K562 (cell line): ENCODE measurements around the gene SDR39U1. TPM values are rescaled to one million over a fixed set of nuclear protein-coding genes. Genes with fewer than 3 reads are reported as not detected.

Experiments used
- BCLAF1 ChIP-seq, 2 experiments: fragments of 450-650 bp in 1 of 2; IDR thresholded peaks; 2 replicates each; pipeline ENCODE4 v1.6.1; 2011 to 2017; ENCODE audit warnings: low read depth in 2 of 2, antibody characterized with exemption in 1 of 2, borderline replicate concordance in 1 of 2, low read length in 1 of 2, mild to moderate bottlenecking in 1 of 2, mixed read lengths in 1 of 2; ENCODE audit not compliant: control insufficient read depth in 1 of 2
- ELF2 ChIP-seq: fragments of 250-450 bp; sonication (Bioruptor Pico); IDR thresholded peaks from 2 replicates; pipeline ENCODE4 v1.5.0; 2021; ENCODE audit warnings: mild to moderate bottlenecking
- EP300 ChIP-seq: IDR thresholded peaks from 2 replicates; pipeline ENCODE4 v1.6.1; 2012; ENCODE audit warnings: low read length, improper control_type of control experiment
- FIP1L1 ChIP-seq: fragments of 200-400 bp; formaldehyde crosslinking; IDR thresholded peaks from 2 replicates; pipeline ENCODE4 v1.6.1; 2018; ENCODE audit warnings: mild to moderate bottlenecking, low read depth, low read length; ENCODE audit not compliant: poor library complexity, severe bottlenecking
- HDAC8 ChIP-seq: fragments of 450-650 bp; IDR thresholded peaks from 2 replicates; pipeline ENCODE4 v1.6.1; 2016; ENCODE audit warnings: mild to moderate bottlenecking, missing genetic modification characterization, moderate library complexity, missing compliant biosample characterization
- IFI16 ChIP-seq: fragments of 250-450 bp; sonication (Bioruptor Pico); IDR thresholded peaks from 2 replicates; pipeline ENCODE4 v2.1.2; 2022; ENCODE audit warnings: mild to moderate bottlenecking, inconsistent platforms
- IRF1 ChIP-seq: sonication (generic); formaldehyde crosslinking; IDR thresholded peaks from 2 replicates; pipeline ENCODE4 v1.8.0; 2022; ENCODE audit warnings: missing genetic modification reagents, mild to moderate bottlenecking, borderline replicate concordance
- KHSRP ChIP-seq: fragments of 450-650 bp; IDR thresholded peaks from 2 replicates; pipeline ENCODE4 v1.6.1; 2017
- KLF6 ChIP-seq: fragments of 250-450 bp; sonication (Bioruptor Pico); IDR thresholded peaks from 2 replicates; pipeline ENCODE4 v1.4.0; 2020; ENCODE audit warnings: mild to moderate bottlenecking, moderate library complexity, borderline replicate concordance
- LARP7 ChIP-seq: fragments of 450-650 bp; IDR thresholded peaks from 2 replicates; pipeline ENCODE4 v1.6.1; 2016
- MECOM ChIP-seq: fragments of 250-450 bp; sonication (Bioruptor Pico); IDR thresholded peaks from 2 replicates; pipeline ENCODE4 v1.8.0; 2022; ENCODE audit warnings: inconsistent platforms
- MTA1 ChIP-seq: fragments of 450-650 bp; IDR thresholded peaks from 2 replicates; pipeline ENCODE4 v1.6.1; 2017; ENCODE audit warnings: borderline replicate concordance
- NUFIP1 ChIP-seq: fragments of 450-650 bp; IDR thresholded peaks from 2 replicates; pipeline ENCODE4 v1.6.1; 2018; ENCODE audit not compliant: partially characterized antibody
- POLR2H ChIP-seq: IDR thresholded peaks from 2 replicates; pipeline ENCODE4 v1.6.1; 2016; ENCODE audit warnings: missing genetic modification characterization, low read depth, mild to moderate bottlenecking, control low read depth, missing compliant biosample characterization, moderate library complexity
- RCOR1 ChIP-seq, 2 experiments: IDR thresholded peaks; 2 replicates each; pipeline ENCODE4 v1.6.1; 2012; ENCODE audit warnings: low read depth in 2 of 2, low read length in 2 of 2, borderline replicate concordance in 1 of 2, improper control_type of control experiment in 1 of 2
- RFX1 ChIP-seq: fragments of 450-650 bp; IDR thresholded peaks from 2 replicates; pipeline ENCODE4 v1.6.1; 2016; ENCODE audit warnings: mild to moderate bottlenecking, moderate library complexity
- SP2 ChIP-seq: IDR thresholded peaks from 2 replicates; pipeline ENCODE4 v1.6.1; 2011; ENCODE audit warnings: mild to moderate bottlenecking, low read depth, low read length, moderate library complexity; ENCODE audit not compliant: poor library complexity, severe bottlenecking; ENCODE audit errors: extremely low read depth
- TRIM24 ChIP-seq, 2 experiments: fragments of 450-650 bp; IDR thresholded peaks; 2 replicates each; pipeline ENCODE4 v1.6.1; 2016
- ZNF263 ChIP-seq: sonication (generic); formaldehyde crosslinking; IDR thresholded peaks from 2 replicates; pipeline ENCODE4 v1.8.0; 2022; ENCODE audit warnings: mild to moderate bottlenecking, missing genetic modification reagents, borderline replicate concordance
- polyA plus RNA-seq, 8 experiments: library from polyadenylated mRNA; depleted of rRNA in 4 of 8; stranded (reverse) in 5 of 8; unstranded in 3 of 8; fragments of >200 nt; fragmentation: Nextera tagmentation in 2 of 8; fragmentation: Illumina TruSeq in 1 of 8; extraction: Ambion mirVana in 2 of 8; extraction: Trizol in 1 of 8; gene quantifications; 2 replicates each; pipeline versions ENCODE4 v1.2.1 to v1.2.3, GENCODE V29; 2011 to 2014; ENCODE audit warnings: inconsistent platforms in 1 of 8, missing spikeins in 1 of 8
- total RNA-seq, 7 experiments: library from RNA; depleted of rRNA in 6 of 7; stranded (reverse); fragments of >200 nt in 6 of 7; fragmentation: Illumina TruSeq in 2 of 7; extraction: Trizol in 2 of 7; gene quantifications; 2 replicates each; pipeline versions ENCODE4 v1.2.1 to v1.2.3, GENCODE V29; 2011 to 2021; ENCODE audit warnings: low replicate concordance in 1 of 7
- TF ChIP-seq, protein P1 (sequence below): fragments of 250-450 bp; sonication (Bioruptor Pico); IDR thresholded peaks from 2 replicates; pipeline ENCODE4 v1.8.0; 2022; ENCODE audit warnings: inconsistent platforms
- TF ChIP-seq, protein P2 (sequence below): conservative IDR thresholded peaks from 2 replicates; pipeline ENCODE4 v1.6.1; 2011; ENCODE audit warnings: low read depth, mild to moderate bottlenecking, low read length; ENCODE audit not compliant: control insufficient read depth
- TF ChIP-seq, protein P3 (sequence below): fragments of 250-450 bp; sonication (Bioruptor Pico); IDR thresholded peaks from 2 replicates; pipeline ENCODE4 v1.8.0; 2021; ENCODE audit warnings: borderline replicate concordance, mild to moderate bottlenecking, moderate library complexity; ENCODE audit not compliant: poor library complexity, severe bottlenecking

SDR39U1 gene
- total and polyA plus RNA-seq, 9 of the 15 experiments (the other 6 are each of a cell fraction or from before 2014, with no cell fraction given): 10.4 to 56.1 (median 19.8) TPM

- TF ChIP-seq, protein P1, sequence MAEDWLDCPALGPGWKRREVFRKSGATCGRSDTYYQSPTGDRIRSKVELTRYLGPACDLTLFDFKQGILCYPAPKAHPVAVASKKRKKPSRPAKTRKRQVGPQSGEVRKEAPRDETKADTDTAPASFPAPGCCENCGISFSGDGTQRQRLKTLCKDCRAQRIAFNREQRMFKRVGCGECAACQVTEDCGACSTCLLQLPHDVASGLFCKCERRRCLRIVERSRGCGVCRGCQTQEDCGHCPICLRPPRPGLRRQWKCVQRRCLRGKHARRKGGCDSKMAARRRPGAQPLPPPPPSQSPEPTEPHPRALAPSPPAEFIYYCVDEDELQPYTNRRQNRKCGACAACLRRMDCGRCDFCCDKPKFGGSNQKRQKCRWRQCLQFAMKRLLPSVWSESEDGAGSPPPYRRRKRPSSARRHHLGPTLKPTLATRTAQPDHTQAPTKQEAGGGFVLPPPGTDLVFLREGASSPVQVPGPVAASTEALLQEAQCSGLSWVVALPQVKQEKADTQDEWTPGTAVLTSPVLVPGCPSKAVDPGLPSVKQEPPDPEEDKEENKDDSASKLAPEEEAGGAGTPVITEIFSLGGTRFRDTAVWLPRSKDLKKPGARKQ (CRISPR knock-in tag): no peak
- TF ChIP-seq MTA1 (no peak), EP300 (peak; percentile 45; the same call in 1 of the 2 replicates), TRIM24 (IDR thresholded peaks at IDR 0.05) (peak in 1 of 2 experiments; percentile 65; a peak in 2 of 4 replicates), KLF6 (CRISPR knock-in tag) (no peak), FIP1L1 (no peak), IRF1 (CRISPR knock-in tag) (no peak), RCOR1 (IDR thresholded peaks at IDR 0.05; ENCODE audit: borderline replicate concordance in 1 of 2, low read depth in 2 of 2, low read length in 2 of 2) (no peak), BCLAF1 (IDR thresholded peaks at IDR 0.05; ENCODE audit: borderline replicate concordance in 1 of 2, control insufficient read depth in 1 of 2, low read depth in 2 of 2, low read length in 1 of 2) (no peak), MECOM (no peak), POLR2H (tag) (0 out of 2 replicates have a peak, but pooled peaks have one; percentile 16), RFX1 (no peak; the same call in 1 of the 2 replicates), ZNF263 (no peak), KHSRP (no peak), HDAC8 (tag) (no peak), IFI16 (CRISPR knock-in tag) (no peak), ELF2 (CRISPR knock-in tag) (0 out of 2 replicates have a peak, but pooled peaks have one; percentile 26), SP2 (no peak), NUFIP1 (no peak), LARP7 (no peak)
- TF ChIP-seq, protein P2, sequence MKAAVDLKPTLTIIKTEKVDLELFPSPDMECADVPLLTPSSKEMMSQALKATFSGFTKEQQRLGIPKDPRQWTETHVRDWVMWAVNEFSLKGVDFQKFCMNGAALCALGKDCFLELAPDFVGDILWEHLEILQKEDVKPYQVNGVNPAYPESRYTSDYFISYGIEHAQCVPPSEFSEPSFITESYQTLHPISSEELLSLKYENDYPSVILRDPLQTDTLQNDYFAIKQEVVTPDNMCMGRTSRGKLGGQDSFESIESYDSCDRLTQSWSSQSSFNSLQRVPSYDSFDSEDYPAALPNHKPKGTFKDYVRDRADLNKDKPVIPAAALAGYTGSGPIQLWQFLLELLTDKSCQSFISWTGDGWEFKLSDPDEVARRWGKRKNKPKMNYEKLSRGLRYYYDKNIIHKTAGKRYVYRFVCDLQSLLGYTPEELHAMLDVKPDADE: no peak
- TF ChIP-seq, protein P3, sequence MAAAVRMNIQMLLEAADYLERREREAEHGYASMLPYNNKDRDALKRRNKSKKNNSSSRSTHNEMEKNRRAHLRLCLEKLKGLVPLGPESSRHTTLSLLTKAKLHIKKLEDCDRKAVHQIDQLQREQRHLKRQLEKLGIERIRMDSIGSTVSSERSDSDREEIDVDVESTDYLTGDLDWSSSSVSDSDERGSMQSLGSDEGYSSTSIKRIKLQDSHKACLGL (CRISPR knock-in tag): no peak
Measured at GRCh38 chr14:24425704-24426103, 16.9 kb downstream of the SDR39U1 start (continued).
